Activated T-cell treated with anti-CD3 and anti-CD28 coated beads for 1 hour (primary cell): Measurements from ENCODE around the gene CA6.
A peak's percentile ranks its signal among the peaks of the same experiment; 100 is the strongest.
"Not testable (repeated sequence)": the region's sequence is repeated elsewhere in the genome, so short reads cannot be mapped to it uniquely, and the experiment has no call there.

Experiments
- DNase-seq: peaks from one replicate; pipeline ENCODE4 v3.0.0-alpha.2; 2020; ENCODE audit warnings: low read depth

Gene CA6

GRCh38 chr1:8926707-8927694 is 18.7 kb upstream of the CA6 start:
- DNase-seq = no peak

GRCh38 chr1:8930116-8930515 is 15.6 kb upstream of the CA6 start:
- DNase-seq = no peak

GRCh38 chr1:8937051-8937450 is 8.6 kb upstream of the CA6 start:
- DNase-seq = not testable (repeated sequence)

DNA sequence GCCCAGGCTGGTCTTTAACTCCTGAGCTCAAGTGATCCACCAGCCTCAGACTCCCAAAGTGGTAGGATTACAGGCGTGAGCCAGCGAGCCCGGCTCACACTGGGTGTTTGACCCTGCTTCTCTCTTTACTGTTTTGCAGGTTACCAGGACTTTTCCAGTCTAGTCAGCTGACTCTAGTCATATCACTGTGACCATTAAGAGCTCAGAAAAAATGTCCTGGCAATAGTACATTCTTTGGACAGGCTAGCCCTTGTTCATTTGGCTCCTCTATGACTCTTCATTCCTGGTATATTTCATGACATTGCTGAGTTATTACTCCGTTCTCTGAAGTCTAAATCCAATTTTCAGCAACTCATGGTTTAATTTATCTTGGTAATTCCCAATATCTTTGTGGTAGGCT is 8.0 kb upstream of the CA6 start:
- DNase-seq = no peak

GRCh38 chr1:8938232-8938999 is 7.3 kb upstream of the CA6 start:
- no peak for DNase-seq

- DNase-seq = no peak
These were observed 6.7 kb upstream of the CA6 start for GRCh38 chr1:8939000-8939265.

DNA sequence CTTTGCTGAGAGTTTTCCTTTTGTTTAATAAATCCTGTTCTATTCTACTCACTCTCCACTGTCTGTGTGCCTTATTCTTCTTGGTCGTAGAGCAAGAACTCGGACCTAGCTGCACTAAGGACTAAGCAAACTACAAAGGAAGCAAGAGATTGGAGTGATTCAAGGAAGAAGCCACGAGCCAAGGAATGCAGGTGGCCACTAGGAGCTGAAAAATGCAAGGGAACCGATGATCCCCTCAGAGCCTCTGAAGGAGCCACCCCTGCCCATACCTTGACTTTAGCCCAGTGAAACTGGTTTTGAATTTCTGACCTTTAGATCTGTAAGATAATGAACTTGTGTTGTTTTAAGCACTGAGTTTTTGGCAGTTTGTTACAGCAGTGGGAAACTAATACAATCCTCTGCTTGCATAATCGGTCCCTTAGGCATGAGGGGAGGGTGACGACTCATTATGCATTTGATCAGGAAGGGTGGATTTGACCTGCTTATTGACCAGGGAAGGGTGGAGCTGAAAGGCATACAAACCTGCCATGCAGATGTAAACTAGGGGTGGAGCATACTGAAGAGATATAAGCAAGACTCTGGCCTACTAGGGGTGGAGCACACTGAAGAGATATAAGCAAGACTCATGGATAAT is 6.2 kb upstream of the CA6 start:
- DNase-seq = no peak

DNA sequence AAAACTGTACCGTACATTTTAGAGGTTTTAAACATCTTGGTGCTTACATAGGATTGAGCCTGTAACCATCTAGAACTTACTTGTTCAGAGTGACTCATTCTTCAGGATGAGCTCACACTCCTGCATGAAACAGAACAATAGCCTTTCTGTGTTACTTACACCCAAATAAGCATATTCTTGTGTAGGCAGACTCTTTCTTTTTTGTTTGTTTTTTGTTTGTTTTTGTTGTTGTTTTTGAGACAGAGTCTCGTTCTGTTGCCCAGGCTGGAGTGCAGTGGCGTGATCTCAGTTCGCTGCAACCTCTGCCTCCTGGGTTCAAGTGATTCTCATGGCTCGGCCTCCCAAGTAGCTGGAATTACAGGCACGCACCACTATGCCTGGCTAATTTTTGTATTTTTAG is 3.8 kb upstream of the CA6 start:
- DNase-seq = no peak

DNA sequence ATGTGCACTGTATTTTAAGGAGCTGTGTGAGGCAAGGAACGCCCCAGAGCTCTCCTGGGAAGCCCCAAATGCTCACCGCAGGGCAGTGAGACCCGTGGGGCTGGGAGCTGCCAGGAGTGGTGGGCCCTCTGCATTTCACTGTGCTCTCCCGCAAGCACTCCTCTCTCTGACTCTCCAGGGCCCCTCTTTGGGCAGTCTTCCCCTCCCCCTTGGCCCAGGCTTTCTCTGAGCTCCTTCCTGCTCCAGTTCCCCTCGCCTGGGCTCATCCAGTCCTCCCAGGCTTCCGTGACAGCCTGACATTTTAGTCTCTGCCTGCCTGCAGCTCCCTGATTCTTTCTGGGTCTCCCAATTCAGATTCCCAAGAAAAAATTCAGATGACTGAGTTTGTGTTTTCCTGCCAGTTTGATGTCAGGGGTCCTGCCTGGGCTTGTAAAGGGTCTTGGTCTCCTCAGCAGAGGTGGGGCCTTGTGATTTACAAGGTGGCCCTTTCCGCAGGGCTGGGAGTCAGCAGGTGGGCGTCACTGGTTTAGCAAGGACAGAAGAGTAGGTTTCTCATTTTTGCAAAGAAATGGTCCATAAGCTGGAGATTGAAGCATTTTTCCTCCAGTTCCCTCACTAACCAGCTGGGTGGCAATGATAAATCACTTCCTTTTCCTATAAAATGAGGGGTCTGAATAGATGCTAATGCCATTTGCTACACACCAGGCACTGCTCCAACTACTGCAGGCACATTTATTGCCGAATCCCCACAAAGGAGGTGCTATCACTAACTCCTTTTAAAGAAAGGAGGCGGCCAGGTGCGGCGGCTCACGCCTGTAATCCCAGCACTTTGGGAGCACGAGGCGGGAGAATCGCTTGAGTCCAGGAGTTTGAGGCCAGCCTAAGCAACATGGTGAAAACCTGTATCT is 1.9 kb upstream of the CA6 start:
- DNase-seq = no peak

DNA sequence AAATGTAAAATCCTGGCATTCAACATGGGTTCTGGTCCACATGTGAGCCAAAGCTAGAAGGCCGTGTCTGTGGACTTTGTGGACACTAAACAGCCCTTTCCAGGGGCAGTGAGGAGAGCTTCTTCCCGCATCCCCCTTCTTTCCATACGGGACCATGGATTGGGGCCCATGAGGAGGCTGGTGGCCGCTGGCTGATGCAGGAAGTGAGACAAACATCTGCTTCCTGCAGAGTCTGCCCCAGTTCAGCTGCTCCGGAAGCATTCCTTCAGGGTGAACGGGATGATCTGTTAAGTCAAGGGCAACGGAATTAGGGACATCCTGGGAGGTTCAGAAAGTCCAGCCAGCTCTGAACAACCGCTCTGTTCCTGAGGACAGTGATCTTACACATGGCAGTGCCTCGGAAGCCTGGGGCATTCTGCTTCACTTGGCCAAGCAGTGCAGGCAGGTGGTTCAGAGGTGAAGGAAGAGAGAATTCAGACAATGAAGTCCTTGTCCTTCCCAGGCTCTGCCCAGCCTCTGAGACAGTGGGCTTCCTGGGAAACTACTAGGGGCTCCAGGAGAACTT is 1.5 kb downstream of the CA6 start:
- DNase-seq = no peak

- no peak for DNase-seq
These were observed 4.6 kb downstream of the CA6 start for GRCh38 chr1:8950309-8950708.

GRCh38 chr1:8951231-8951630 is 5.6 kb downstream of the CA6 start:
- DNase-seq = no peak

- no peak for DNase-seq
These were observed 9.7 kb downstream of the CA6 start for GRCh38 chr1:8955406-8955805.

- DNase-seq = no peak
These were observed 11.0 kb downstream of the CA6 start for GRCh38 chr1:8956461-8957349.

DNA sequence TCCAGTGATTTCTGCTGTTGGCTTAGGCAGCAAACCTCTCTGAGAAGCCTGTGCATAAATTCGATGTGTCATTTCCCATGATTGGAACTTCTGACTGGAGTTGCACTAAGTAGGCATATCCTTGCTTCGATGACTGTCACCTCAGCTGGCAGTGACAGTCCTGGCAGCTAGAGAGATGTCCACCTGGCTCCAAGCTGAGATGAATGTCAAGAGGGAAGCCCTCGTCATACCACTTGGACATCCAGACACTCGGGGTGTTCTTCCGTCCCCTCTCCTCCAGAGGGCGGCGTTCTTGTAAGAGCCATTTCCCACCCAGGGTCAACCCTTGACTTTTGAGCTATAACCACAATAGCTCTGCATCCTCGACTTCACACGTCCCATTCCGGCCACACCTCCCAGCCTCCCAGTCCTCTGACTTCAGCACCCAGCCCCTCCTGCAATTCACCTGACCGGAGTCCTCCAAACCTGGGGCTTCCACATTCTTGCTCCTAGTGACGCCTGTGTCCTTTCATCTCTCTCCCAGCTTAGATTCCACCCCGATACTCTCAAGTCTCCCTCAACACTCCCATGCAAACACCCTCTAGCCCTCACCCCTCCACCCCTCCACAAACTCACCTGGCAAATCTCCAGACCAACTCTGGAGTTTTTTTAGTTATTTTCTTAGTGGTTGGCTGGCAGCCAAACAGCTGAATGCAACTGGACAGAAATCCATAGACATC is 17.3 kb downstream of the CA6 start:
- DNase-seq = peak; percentile 35

DNA sequence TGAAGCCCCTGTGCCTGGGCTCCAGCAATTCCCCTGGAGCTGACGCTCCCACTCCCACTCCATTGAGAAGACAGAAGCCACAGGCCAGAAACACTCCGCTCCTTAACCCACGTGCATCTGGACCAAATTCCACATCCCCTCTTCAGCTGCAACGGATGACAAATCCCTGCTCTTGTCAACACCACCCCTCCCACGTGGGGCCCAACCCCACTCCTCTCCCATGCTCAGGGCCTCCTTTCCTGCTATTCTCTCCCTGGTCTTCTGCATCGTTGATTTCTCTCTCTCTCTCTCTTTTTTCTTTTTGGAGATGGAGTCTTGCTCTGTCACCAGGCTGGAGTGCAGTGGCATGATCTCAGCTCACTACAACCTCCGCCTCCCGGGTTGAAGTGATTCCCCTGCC is 18.3 kb downstream of the CA6 start:
- DNase-seq = no peak

- DNase-seq = no peak
These were observed 19.6 kb downstream of the CA6 start for GRCh38 chr1:8965121-8965820.

- no peak for DNase-seq
These were observed 20.9 kb downstream of the CA6 start for GRCh38 chr1:8966606-8967005.

GRCh38 chr1:8968902-8969301 is 23.2 kb downstream of the CA6 start:
- not testable (repeated sequence) for DNase-seq
